ENCODE data around the gene DDX42. TPM values are rescaled to one million over a fixed set of nuclear protein-coding genes. Genes with fewer than 3 reads are reported as not detected.

DDX42 gene
- total RNA-seq, 1 donor: 76.3 TPM

GRCh38 chr17:63836811-63837210 lies 62.8 kb downstream of the DDX42 start:
- DNase-seq (ENCODE audit: low read depth): no peak
- no peak overlapping the region for H3K4me3 ChIP-seq (ENCODE audit: low read depth, low read length)
- TF ChIP-seq CTCF (IDR thresholded peaks at IDR 0.05; ENCODE audit: insufficient read depth, low read length): no peak

GRCh38 chr17:63837480-63837879 lies 63.5 kb downstream of the DDX42 start:
- TF ChIP-seq CTCF (IDR thresholded peaks at IDR 0.05; ENCODE audit: insufficient read depth, low read length): no peak
- H3K4me3 ChIP-seq (ENCODE audit: low read depth, low read length): no peak overlapping the region
- no peak for DNase-seq (ENCODE audit: low read depth)

- no peak for TF ChIP-seq CTCF (IDR thresholded peaks at IDR 0.05; ENCODE audit: insufficient read depth, low read length)
- H3K4me3 ChIP-seq (ENCODE audit: low read depth, low read length): no peak overlapping the region
- no peak for DNase-seq (ENCODE audit: low read depth)
These were observed 64.1 kb downstream of the DDX42 start for GRCh38 chr17:63837962-63838600.

- peak; percentile 91 for DNase-seq (ENCODE audit: low read depth)
- TF ChIP-seq CTCF (IDR thresholded peaks at IDR 0.05; ENCODE audit: insufficient read depth, low read length): no peak
- no peak overlapping the region for H3K4me3 ChIP-seq (ENCODE audit: low read depth, low read length)
These were observed 64.7 kb downstream of the DDX42 start for GRCh38 chr17:63838631-63839171.

GRCh38 chr17:63840591-63841349 lies 66.8 kb downstream of the DDX42 start:
- H3K4me3 ChIP-seq (ENCODE audit: low read depth, low read length): peak overlapping the region; percentile 92
- peak; percentile 46 for DNase-seq (ENCODE audit: low read depth)
- no peak for TF ChIP-seq CTCF (IDR thresholded peaks at IDR 0.05; ENCODE audit: insufficient read depth, low read length)

GRCh38 chr17:63841350-63842172 lies 67.6 kb downstream of the DDX42 start:
- peak; percentile 47 for DNase-seq (ENCODE audit: low read depth)
- TF ChIP-seq CTCF (IDR thresholded peaks at IDR 0.05; ENCODE audit: insufficient read depth, low read length): no peak
- H3K4me3 ChIP-seq (ENCODE audit: low read depth, low read length): peak overlapping the region; percentile 92

Data from fibroblast of the aortic adventitia (primary cell).